NCI-H2029 treated with DMSO at 0.1 percent for 48 hours (cell line): ENCODE data around the gene APOH.

Experiments used
- DNase-seq: peaks from one replicate; lab custom pipeline; 2025; lab: John Stamatoyannopoulos, UW

Gene APOH

GRCh38 chr17:66192378-66192687 is 36.9 kb downstream of the APOH start:
- no peak for DNase-seq

GRCh38 chr17:66191593-66192377 is 37.4 kb downstream of the APOH start, which contains the start of gene CEP112:
CEP112 (minus strand) TSS chr17:66192133.
- DNase-seq, result no peak

- DNase-seq, result no peak
Measured at GRCh38 chr17:66190738-66191592, 38.2 kb downstream of the APOH start.

- DNase-seq, result no peak
Measured at GRCh38 chr17:66187718-66188117, 41.5 kb downstream of the APOH start.

- DNase-seq, result no peak
Measured at GRCh38 chr17:66185862-66186261, 43.4 kb downstream of the APOH start.

GRCh38 chr17:66184392-66184791 is 44.8 kb downstream of the APOH start:
- DNase-seq, result no peak

GRCh38 chr17:66183529-66183928 is 45.7 kb downstream of the APOH start:
- DNase-seq, result no peak

GRCh38 chr17:66178642-66179041 is 50.6 kb downstream of the APOH start:
- no peak for DNase-seq

- peak; percentile 91 for DNase-seq
Measured at GRCh38 chr17:66177048-66177447, 52.2 kb downstream of the APOH start.

GRCh38 chr17:66175892-66176291 is 53.3 kb downstream of the APOH start:
- no peak for DNase-seq

- DNase-seq, result peak; percentile 76
Measured at GRCh38 chr17:66172691-66173223, 56.5 kb downstream of the APOH start.

- DNase-seq, result no peak
Measured at GRCh38 chr17:66172144-66172543, 57.1 kb downstream of the APOH start.

GRCh38 chr17:66171692-66172091 is 57.5 kb downstream of the APOH start:
- no peak for DNase-seq

GRCh38 chr17:66171172-66171571 is 58.0 kb downstream of the APOH start:
- no peak for DNase-seq

GRCh38 chr17:66169839-66170238 is 59.4 kb downstream of the APOH start:
- DNase-seq, result no peak

- no peak for DNase-seq
Measured at GRCh38 chr17:66167189-66167815, 61.9 kb downstream of the APOH start.

GRCh38 chr17:66165537-66166123 is 63.6 kb downstream of the APOH start:
- DNase-seq, result peak; percentile 50
